ENCODE results near the gene ANKRD42.
"Not testable (repeated sequence)": the region's sequence is repeated elsewhere in the genome, so short reads cannot be mapped to it uniquely, and the experiment has no call there.

ANKRD42 gene

DNA sequence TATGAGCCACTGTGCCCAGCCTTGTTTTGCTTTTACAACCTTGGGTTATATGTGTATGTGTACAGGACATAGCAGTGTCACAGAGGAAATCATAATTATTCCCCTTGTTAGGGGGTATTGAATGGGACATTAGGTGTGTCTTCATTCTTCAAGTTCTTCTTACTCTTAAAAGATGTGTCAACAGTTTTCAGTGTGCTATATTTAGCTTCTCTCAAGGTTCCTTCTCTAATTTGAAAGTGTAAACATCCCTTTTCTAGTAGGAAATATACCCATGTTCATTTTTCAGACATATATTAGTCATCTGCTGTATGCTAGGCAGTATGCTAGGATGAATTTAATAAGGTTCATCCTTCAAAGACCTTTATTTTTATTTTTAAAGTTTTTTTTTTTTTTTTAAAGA, 19.5 kb upstream of the ANKRD42 start:
- DNase-seq (ENCODE audit: low spot score): no peak

DNA sequence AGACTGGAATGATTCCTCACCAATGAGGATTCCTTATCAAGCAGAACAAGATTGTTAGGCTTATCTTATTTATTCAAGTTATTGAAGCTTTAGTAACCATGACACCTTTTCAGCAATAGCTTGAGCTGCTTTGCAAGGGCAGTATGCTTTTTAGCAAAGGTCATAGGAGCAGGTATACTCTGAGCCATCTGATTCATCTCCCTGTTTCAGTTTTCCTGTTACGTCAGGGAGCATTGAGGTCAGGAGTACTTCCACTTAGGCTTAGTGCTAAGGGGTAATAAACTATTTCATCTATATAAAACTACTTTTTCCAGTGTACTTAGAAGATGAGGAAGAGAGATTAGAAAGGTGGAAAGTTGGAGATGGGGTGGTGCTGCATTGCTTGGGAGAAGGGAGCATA, 17.7 kb upstream of the ANKRD42 start:
- DNase-seq (ENCODE audit: low spot score): no peak

DNA sequence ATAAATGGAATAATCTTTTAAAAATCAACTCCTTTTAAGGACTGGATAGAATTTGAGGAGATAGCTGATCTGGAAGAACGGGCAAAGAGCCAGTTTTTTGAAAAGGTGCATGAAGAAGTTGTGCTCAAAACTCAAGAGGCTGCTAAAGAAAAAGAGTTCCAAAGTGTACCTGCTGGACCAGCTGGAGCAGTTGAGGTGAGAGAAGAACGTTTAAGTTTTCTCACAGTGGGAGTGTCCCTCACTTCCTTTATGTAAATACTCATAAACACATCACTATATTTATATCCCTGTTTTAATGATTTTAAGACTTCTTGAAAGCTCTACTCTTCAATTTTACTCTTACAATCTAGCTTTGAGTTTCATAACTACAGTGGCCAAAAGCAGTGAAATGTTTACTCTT, 11.7 kb upstream of the ANKRD42 start:
- DNase-seq (ENCODE audit: low spot score): no peak

DNA sequence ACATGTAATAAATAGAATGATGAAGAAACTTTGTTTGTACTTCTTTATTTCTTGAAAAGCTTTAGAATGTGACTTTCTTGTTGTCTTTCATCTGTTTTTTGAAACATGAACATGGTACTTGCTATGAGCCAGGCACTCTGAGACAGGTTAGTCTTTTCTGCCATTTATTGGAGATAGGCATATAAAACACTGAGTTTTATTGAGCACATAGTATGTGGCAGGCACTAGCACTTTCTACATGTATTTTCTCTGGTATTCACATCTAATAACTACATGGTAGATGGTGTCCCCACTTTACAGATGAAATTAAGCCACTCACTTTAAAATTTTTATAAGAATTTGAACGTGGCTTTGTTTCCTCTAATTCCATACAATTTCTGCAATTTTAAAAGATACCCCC, 7.7 kb upstream of the ANKRD42 start:
- DNase-seq (ENCODE audit: low spot score): no peak

DNA sequence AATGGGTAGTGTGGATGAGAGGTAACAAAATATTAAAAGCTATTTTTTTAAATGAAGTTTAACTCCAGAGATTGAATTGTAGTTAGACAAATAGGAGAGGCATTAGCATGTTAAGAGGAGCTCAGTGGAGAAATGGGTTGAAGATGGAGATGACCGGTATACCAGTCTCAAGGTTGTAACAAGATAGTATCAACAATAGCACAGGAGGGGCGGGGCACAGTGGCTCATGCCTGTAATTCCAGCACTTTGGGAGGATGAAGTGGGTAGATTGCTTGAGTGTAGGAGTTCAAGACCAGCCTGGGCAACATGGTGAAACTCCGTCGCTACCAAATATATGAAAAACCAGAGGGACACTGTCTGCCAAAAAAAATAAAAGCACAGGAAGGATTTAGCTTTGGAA, 6.0 kb upstream of the ANKRD42 start:
- no peak for DNase-seq (ENCODE audit: low spot score)

DNA sequence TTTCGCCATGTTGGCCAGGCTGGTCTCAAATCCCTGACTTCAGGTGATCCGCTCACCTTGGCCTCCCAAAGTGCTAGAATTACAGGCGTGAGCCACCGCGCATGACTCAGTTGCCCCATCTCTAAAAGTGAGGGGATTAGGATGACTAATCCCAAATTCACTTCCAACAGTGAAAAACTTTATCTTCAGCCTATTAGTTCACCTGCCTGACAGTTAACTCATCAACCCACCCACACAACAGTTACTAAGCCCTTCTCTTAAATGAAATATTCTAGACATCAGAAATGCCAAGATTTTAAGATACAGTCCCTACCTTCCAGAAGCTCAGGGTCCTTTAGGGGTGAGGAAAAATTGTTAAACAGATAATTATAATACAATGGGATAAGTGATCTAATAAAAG, 2.0 kb upstream of the ANKRD42 start:
- no peak for DNase-seq (ENCODE audit: low spot score)

DNA sequence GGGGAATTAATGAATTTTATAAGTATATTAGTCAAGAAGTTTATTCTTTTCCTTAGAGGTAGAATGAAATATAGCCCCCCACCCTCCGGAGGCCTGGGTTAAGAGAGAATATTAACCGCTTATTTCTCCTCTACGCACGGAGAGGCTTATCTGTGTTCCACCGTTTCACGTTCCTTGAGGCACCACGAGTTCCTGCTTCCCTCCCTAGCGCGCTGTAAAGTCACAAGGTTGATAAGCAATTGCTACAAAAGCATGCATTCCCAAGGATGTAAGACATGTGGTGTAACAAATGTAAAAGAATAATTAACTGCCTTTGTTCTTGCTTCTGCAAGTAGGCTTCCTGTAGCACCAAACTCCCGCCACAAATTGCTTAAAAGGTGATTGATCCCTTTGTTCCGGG, 1.5 kb upstream of the ANKRD42 start:
- DNase-seq (ENCODE audit: low spot score): no peak

DNA sequence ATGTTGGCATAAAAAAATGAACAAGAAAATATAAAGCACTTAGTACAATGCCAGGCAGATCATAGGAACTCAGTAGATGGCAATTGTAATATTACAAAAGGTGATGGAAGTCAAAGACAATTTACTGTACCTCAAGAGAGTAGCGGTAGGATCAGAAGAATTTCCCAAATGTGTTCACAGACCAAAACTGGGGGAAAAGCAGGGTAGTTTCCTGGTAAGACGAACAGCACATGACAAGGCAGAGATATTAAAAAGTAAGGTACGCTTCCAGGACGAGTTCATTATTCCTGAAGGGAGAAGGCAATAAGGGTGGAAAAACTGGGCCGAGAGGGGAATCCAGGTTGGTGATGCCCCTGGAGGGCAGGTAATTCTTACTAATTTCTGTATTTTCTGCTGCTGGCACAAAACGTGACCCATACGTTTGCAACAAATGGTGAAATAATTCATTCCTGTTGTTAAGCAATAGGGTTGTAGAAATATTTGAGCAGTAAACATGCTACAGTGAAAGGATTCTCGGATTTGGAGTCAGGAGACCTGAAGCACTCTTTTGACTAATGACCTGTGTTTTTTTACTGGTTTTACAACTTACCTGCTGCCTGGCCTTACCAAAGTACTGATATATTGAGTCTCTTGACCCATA, 786 bp upstream of the ANKRD42 start:
- no peak for DNase-seq (ENCODE audit: low spot score)

DNA sequence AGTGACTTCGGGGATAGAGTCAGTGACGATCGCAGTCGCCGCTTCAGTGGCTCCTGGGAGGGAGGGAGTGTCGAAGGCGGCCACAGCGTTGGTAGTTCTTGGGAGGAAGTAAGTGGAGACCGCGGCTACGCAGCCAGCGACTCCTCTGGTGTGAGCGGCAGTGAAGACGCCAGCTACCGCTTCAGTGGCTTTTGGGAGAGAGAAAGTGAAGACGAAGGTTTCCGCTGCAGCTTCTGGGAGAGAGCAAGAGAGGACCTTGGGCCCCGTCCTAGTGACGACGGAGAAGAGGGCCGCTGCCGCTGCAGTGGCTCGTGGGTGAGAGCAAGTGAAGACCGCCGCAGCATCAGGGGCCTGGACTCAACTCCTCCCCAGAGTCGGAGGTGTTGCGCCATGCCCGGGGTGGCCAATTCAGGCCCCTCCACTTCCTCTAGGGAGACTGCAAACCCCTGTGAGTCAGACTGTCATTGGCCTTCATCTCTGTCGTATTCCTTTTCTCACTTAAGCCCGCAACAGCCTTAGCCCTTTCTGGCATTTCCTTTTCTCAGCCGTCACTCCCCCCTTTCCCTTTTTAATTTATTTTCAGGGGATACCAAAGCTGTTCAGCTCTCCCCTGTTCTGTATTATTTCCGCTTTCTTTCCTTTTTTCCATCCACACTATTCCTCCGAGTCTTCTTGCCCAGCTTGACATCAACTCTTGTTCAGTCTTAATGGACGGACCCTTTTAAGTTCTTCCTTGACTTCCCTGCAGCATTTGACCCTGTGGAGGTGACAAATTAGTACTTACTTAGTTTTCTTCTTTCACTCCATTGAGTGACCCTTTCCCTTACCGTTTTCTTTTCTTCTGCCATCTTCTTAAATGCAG, 1.0 kb downstream of the ANKRD42 start:
- DNase-seq (ENCODE audit: low spot score): peak; percentile 45

DNA sequence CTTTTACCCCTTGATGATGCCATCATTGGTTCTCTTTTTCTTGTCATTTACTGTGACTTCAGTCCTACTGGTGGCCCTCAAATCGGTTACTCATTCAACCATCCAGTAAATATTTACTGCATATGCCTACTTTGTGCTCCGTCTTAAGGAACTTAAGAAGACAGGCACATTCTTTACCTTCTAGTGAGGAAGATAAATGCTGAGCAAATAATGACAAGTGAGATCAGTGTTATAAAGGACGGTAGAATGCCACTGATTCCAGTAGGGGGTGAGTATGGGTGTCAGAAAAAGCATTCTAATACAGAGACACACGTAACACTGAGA, 1.6 kb downstream of the ANKRD42 start:
- DNase-seq (ENCODE audit: low spot score): no peak

DNA sequence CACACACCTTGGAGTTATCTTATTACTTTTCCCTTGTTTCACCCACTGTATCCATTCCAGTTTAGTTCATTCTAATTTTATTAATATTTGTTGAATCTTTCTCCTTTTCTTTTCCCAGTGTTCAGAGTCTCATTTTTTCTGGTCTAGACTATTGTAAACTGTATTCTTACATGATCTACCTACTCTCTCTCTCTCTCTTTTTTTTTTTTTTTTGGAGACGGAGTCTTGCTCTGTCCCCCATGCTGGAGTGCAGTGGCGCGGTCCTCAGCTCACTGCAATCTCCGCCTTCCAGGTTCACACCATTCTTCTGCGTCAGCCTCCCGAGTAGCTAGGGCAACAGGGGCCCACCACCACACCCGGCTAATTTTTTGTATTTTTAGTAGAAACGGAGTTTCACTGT, 2.1 kb downstream of the ANKRD42 start:
- DNase-seq (ENCODE audit: low spot score): no peak

DNA sequence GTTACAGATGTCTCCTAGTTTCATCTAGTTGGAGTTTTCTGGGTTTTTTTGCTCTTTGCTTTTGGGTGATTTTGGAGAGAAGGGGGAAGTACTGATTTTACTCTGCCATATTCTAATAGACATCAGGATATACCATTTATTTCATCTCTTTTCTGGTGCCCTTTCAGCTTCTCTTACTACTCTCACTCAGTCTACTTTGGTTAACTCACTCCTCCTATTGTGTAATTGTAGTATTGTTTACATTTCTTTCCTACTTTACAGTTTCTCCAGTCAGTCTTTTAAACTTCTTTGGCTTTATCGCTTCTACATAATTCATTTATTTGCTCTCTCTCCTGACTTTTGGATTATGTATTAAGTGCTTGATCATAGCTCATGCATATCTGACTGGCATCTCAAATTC, 6.5 kb downstream of the ANKRD42 start:
- no peak for DNase-seq (ENCODE audit: low spot score)

DNA sequence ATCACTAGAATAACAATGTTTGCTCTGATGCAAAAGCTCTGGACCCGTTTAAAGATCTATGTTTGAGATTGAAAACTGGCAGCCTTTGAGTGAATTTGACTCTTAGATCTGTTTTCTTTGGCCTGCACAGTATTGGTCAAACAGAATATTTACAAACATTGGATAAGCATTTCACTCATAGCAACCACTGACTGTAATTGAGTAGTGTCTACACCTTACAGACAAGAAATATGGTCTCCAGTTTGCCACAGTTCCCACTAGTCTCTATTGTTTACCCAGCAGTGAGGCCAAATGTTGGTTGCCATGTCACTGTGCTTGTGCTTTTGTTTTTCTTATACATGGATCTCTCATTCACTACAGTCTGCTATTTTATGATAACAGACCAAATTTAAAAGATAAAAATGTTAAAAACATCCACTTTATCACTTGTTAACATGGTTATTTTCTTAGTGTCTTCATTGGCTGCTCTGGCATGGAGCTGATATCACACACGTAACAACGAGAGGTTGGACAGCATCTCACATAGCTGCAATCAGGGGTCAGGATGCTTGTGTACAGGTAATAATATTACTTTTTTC, 12.2 kb downstream of the ANKRD42 start:
- DNase-seq (ENCODE audit: low spot score): no peak

DNA sequence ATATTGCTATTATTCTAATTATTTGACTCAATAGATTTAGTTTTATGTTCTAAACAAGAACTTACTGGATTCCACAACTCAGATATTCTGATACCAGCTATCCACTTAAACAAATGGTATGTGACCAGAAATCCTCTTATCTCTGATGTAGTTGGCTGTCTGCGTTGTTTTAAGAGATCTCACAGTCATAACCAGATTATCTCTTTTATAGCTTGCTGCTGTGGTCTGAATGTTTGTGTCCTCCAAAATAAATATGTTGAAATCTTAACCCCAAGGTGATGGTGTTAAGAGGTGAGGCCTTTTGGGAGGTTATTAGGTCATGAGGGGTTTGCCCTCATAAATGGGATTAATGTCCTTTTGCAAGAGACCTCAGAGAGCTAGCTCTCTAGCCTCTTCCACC, 12.7 kb downstream of the ANKRD42 start:
- no peak for DNase-seq (ENCODE audit: low spot score)

DNA sequence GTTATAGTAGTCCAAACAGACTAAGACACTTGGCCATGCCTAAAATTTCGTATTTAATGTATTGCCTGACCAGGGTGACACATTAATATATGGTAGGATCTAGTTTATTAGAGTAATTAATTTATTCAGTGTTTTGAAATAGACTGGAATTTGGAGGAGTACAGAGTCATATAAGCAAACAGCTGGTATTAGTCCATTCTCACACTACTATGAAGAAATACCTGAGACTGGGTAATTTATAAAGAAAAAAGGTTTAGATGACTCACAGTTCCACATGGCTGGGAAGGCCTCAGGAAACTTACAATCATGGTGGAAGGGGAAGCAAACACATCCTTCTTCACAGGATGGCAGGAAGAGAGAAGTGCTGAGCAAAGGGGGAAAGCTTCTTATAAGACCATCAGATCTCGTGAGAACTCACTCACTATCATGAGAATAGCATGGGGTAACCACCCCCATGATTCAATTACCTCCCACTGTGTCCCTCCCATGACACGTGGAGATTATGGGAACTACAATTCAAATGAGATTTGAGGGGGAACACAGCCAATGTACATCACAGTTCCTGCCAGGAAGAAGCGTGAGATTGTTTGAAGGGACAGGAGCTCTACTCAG, 13.4 kb downstream of the ANKRD42 start:
- DNase-seq (ENCODE audit: low spot score): not testable (repeated sequence)

DNA sequence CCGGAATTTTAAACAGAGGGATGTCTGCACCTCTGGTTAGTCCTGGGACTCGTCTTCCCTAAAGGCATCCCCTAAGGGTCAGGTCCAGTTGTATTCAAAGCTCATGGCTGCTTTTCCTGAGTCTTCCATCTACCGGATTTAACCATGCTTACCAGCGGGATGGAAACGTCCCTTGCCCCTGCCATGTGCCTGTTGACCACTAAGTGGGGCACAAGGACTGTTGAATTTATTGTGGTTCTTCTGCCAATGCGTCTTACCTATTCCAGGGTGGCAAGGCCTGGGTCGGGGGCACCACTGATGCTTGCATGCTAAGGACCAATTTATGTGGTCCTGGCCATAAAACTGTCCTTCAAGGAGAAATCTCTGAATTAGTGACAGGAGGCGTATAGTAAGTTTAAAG, 25.6 kb downstream of the ANKRD42 start:
- DNase-seq (ENCODE audit: low spot score): no peak

DNA sequence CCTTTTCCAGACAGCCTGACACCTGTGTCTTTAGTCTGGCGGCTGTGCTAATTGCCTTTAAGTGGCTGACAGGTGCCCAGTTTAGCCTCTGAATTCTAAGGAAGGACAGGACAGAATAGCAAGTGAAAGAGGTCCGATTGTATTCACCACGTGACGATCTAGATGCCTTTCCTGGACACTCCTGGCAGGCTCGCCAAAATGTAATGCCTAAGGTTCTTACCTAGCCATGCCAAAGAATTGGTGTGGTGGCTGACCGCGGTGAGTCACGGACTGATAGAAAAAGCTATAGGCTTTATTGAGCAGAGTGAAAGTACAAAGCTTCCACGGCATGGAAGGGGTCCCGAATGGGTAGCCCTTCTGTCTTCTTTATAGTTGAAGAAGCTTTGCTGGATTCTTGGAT, 26.7 kb downstream of the ANKRD42 start:
- no peak for DNase-seq (ENCODE audit: low spot score)

DNA sequence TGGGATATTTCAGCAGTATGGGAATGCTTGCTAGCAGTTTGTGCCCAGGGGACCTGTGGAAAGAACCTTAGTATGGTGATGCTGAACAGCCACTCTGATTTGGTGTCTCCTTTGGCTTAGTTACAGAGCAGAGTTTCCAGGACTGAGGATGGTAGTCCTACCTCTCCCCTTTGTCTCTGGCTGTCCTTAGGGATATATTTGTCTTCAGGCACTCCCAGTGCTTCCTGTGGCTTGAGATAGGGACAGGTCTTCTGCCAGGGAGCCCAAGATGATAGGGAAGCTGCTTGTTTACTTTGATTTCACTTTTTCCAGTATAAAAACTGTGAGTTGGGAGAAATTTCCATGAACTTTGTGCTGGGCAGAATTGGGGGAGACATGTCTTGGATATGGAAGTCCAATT, 28.2 kb downstream of the ANKRD42 start:
- no peak for DNase-seq (ENCODE audit: low spot score)

DNA sequence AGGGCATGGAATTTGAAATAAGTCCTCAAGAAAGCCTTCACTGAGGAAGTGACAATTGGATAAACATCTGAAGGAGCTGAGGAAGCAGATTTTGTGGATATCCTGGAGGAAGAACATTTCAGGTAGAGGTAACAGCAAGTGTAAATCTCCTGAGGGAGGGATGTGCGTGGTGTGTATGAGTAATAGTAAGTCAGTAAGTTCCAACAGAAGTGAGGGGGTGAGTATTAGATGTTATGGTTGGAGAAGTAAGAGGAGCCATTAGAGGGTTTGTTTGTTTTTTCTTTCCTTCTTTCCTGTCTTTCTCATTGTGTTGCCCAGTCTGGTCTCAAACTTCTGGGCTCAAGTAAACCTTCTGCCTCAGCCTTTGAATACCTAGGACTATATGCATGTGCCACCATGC, 29.0 kb downstream of the ANKRD42 start:
- DNase-seq (ENCODE audit: low spot score): no peak

DNA sequence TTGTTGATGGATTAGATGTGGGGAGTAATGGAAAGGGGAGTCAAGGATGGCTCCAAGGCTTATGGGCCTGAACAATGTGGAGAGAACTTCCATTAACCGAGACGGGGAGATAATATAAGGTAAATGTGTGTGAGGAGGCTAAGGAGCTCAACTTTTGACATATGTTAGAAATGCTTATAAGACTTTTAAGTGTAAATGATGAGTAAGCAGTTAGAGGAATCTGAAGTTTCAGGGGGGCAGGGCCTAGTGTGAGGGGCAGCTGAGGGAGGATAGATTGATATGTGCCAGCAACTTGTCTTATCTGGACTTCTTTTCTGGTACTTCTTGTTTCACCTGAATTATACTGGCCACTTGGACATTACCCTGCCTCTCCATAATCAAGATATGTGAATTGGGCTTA, 29.9 kb downstream of the ANKRD42 start:
- DNase-seq (ENCODE audit: low spot score): no peak

DNA sequence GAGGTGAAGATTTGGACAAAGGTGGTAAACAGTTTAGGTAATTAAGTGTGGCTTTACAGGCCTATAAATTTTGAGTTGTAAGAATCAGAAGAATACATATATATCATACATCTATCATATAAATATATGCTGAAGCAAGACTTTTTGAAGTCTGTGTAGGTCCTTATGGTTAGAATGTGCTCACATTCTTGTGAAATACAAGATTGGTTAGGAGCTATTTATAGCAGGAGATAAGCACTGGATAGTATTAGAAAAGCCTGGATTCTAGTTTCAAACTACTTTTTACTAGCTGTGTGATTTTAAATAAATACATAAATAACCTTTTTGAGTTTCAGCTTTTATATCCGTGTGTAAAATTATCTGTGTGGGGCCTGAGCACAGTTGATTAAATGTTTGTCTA, 42.3 kb downstream of the ANKRD42 start:
- DNase-seq (ENCODE audit: low spot score): no peak

DNA sequence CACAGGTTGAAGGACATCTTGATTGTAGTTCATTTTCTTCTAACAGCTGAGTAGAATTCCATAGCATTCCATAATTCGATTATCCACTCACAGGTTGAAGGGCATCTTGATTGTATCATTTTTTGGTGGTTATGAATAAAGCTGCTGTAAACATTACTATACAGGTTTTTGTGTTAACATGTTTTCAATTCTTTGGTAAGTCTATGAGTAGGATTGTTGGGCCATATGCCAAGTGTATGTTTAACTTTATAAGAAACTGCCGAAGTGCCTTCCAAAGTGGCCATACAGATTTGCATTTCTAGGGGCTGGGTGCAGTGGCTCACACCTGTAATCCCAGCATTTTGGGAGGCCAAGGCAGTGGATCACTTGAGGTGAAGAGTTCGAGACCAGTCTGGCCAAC, 44.6 kb downstream of the ANKRD42 start:
- no peak for DNase-seq (ENCODE audit: low spot score)

DNA sequence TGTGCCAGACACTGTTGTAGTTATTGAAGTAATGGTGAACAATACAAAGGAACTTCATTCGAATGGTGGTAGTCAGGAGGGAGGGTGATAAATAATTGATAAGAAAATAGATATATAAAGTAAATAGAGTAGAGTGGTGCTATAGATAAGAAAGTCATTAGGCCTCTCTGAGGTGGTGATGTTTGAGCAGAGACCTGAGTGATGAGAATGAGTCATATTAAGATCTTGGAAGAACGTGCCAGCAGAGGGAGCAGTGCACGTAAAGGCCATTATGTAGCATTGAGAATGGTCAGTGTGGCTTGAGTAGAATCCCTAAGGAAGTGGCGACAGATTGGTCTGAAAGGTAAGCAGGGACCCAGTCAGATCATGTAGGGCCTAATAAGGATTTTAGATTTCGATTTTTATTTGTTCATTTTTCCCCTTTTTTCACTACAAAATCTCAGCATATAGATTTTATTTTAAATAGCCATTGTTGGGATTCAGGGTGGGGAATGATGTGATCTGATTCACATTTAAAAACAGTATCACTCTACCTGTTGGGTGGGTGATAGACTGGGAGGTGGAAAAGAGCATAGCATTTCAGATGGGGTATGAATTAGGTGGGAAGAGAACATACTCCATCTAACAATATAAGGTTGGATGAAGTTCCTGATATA, 47.9 kb downstream of the ANKRD42 start:
- DNase-seq (ENCODE audit: low spot score): no peak
